GM15510 (cell line): ENCODE results near the gene SH2D3A.

Experiments used
- POLR2A ChIP-seq: IDR thresholded peaks from 3 replicates; pipeline ENCODE4 v1.6.1; 2011; ENCODE audit warnings: borderline replicate concordance; ENCODE audit not compliant: insufficient read length; ENCODE audit errors: extremely low read depth

SH2D3A gene

DNA sequence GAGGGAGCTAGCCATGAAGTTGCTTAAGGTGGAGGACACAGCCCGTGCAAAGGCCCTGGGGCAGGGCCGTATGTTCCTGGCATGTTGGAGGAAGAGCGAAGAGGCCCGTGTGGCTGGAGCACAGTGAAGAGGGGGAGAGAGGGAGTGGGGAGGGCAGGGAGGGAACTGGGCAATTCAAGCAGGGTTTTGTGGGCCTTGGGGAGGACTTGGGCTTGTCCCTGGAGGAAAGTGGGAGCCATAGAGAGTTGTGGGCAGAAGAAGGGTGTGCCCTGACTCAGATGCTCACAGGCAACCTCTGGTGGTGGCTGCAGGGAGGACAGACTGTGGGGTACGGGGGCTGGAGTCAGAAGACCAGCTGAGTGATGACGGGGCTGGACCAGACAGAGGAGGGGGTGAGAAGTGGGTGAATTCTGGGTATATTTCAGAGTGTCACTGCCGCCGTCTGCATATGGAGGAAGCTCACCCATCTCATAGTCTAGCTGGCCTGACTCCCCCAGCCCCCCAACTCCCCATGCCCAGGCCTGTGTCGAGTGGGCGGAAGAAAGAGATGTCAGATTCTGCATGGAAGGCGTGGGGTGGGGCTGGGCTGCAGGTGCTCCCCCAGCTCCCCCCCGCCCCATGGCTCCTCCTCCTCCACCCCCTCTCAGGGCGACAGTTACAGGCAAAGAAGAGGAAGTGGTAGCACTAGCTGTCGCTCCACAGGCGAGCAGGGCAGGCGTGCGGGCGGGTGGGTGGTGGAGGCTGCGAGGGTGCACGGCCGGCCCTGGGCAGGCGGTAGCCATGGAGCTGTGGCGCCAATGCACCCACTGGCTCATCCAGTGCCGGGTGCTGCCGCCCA, 5.0 kb upstream of the SH2D3A start, which contains the start of gene VAV1:
TSS of gene VAV1 (plus strand) at position 681 of the 838 bp plus-strand sequence. CDS start at position 781, 100 bp downstream.
- peak; percentile 91 for TF ChIP-seq POLR2A

DNA sequence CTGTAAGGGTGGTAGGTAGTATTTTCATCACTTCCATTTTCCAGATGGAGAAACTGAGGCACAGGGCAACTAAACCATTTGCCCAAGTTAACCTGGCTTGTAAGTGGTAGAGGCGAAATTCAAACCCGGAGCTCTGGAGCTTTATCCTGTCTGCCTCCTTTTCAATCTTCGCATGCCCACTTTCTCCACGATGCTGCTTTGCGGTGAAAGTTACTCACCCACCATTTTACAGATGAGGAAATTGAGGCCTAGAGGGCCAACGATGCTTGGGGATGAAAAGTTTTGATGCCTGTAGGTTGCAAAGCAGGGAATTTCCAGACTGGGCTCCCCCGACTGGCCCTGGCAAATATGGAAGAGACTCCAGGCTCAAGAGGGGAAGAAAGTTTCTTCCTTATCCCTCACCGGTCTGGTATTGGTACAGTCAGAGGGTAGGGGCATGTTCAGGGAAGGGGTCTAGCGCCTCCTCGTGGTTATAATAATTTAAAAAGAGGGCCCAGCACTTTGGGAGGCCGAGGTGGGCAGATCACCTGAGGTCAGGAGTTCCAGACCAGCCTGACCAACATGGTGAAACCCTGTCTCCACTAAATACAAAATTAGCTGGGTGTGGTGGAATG, 1.9 kb upstream of the SH2D3A start:
- no peak for TF ChIP-seq POLR2A

DNA sequence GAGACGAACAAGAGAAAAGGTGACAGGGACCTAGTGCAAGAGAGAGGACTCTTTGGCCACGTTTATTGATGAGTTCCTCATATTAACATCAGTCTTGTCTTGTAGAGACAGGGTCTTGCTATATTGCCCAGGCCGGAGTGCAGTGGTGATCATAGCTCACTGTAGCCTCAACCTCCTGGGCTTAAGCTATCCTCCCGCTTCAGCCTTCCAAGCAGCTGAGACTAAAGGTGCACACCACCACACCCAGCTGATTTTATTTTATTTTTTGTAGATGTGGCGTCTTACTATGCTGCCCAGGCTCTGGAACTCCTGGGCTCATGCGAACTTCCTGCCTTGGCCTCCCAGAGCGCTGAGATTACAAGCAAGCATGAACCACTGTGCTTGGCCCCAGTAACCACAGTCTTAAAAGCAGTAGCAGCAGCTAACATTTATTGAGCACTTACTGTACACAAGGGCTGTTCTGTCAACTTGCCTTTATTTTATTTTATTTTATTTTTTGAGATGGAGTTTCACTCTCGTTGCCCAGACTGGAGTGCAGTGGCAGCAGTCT, 1.1 kb upstream of the SH2D3A start:
- no peak for TF ChIP-seq POLR2A

DNA sequence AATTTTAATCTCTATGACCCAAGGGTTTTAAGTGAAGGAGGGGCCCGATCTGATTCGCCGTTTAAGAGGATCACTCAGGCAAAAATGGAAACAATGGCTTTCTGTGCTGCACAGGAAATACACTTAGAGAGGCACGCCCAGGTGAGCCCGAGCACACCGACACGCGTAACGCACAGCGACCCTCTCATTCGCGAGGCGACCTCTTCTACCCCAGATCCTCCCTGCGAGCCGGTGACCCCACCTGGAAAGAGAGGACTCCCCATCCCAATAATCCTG, 216 bp downstream of the SH2D3A start:
- TF ChIP-seq POLR2A, result no peak

DNA sequence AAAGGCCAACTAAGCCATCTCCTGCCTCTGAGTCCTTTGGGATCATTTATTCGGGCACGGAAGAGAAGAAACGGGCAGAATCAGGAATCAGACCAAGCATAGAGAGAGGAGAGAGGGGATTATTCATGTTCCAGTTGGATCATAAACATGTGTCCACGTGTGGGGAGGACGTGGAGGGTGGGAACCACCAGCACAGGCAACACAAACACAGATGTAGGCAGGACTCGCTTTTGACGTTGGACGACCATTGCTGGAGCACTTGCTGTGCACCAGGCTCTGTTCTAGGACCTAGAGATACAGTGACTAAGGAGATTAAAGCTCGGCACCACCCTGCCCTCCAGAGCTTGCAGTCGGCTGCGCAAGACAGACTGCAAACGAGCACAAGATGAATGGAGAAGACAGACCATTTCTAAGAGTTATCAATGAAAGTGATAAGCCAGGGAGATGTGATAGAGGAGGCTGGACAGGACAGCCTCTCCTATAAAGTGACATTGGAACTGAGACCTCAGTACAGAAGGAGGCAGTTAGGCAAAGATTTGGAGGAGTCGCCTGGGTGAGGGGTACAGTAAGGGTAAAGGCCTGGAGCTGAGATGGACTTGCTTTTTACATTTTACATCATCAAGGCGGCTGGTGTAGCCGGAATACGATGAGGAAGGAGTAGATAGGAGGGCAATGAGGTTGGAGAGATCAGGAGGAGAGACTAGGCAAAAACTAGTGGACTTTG, 716 bp downstream of the SH2D3A start:
- TF ChIP-seq POLR2A, result no peak

DNA sequence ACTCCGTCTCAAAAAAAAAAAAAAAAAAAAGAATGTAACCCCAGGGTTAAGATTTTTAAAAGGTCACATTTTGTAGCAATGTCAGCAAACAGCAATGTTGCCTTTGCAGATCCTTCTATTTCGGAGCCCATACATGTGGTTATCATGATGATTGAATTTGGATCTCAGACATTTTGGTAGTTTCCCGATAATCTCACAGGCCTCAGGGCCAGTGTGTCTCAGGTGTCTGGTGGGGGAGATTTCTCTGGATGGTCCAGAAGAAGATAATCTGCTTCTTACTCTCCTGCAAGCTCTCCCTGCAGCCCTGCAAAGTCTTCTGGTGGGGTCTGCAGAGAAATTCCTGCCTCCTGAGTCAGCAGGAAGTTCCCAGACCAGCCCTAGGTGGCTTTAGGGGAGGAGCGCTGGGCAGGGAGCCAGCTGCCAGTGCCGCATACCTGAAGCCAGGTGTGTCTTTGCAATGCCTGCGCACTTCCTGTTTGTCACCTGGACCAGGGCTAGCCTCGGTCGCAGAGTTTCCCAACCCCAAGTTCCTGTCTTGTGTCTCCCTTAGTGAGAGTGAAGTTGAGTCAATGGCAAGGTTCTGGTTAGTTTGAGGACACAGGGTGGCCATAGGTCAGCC, 1.4 kb downstream of the SH2D3A start:
- no peak for TF ChIP-seq POLR2A

DNA sequence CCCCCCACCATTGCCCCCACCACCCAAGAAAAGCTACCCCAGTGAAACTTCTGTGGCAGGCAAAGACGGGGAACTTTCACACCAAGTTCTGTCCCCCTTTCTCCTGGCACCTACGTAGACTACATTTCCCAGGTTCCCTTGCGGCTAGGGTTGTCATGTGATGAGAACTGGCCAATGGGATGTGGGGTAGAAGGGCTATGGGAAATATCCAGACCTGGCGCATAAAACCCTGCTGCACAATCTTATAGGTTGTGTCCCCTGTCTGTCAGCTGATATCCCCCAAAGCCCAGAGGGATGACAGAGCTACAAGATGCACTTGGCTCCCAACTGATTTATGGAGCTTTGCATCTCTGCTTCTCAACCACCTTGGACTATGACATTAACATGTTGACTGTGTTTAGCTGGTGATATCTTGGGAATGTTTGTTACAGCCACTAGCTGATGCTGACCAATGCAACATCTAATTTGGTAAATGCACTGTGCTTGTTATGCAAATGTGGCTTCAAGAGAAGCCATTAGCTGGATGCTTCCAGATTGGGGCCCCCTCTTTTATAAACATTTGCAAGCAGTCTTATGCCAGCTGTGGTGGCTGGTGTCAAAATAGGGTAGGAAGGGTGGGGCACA, 6.1 kb downstream of the SH2D3A start:
- no peak for TF ChIP-seq POLR2A

DNA sequence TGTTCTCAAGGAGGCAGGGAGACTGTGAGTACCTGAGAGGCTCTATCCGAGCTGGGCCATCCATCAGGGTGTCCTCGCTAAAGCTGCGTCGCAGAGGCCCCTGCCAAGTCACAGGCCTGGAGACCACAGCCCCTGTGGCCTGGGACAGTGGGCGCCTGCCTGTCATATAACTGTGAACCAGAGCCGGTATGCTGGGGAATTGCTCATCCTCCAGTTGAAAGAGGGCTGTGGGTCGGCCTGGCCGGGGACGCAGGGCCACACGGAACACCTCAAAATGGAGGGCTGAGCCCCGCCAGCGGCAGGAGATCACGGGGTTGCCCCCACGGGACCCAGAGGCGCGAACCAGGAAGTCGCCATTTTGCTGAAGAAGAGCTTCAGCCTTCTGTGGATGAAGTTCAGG, 6.6 kb downstream of the SH2D3A start:
- TF ChIP-seq POLR2A, result no peak

DNA sequence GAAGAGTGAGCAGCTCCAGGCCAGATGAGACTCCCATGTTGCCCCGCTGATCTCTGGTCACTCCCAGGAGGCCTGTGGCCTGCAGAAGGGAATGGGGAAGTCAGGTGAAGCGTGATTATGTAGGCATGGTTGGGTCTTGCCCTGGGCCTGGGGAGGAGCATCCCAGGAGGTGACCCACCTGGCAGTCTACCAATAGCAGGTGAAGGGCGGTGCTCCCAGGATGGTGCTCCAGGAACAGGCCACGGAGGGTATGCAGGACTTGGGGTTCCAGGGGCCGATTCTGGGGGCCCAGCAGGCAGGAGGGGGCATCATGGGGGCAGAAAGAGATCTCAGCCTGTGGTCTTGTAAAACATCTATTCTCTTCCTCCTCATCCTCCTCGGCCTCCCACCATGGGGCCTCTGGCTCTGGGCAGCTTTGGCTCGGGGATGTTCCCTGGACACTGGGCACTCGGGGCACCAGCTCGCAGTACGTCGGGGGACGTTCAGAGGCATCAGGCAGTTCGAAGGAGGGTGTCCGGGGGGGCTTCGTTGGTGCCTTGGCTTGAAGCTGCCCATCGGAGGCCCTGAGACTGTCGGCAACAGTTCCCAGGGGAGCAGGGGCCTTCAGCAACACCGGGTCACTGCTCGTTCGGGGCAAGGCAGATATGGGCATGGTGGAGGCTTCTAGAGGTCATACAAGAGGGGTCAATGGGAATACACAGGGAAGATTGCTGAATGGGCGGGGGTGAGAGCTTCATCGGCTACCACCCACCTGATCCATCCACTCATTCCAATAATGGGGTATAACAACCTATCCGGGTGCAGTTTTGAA, 12.4 kb downstream of the SH2D3A start:
- TF ChIP-seq POLR2A, result no peak

DNA sequence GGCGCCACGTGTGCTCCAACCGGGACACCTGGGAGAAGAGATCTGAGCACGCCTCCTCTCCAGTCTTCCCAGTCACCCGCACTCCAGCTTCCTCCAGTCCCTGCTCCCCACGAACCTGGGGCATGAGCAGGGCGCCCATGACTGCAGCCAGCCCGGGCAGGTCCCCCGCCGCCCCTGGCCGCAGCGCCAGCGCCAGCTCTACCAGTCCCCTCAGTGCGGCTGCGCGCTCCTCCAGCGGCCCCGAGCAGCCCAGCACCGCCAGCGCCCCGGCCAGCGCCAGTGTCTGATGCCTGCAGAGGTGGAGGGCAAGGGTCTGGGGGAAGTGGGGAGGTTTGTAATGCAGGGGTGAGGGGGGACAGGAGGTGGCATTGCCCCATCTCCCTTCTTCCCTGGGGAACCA, 13.1 kb downstream of the SH2D3A start:
- TF ChIP-seq POLR2A, result no peak

DNA sequence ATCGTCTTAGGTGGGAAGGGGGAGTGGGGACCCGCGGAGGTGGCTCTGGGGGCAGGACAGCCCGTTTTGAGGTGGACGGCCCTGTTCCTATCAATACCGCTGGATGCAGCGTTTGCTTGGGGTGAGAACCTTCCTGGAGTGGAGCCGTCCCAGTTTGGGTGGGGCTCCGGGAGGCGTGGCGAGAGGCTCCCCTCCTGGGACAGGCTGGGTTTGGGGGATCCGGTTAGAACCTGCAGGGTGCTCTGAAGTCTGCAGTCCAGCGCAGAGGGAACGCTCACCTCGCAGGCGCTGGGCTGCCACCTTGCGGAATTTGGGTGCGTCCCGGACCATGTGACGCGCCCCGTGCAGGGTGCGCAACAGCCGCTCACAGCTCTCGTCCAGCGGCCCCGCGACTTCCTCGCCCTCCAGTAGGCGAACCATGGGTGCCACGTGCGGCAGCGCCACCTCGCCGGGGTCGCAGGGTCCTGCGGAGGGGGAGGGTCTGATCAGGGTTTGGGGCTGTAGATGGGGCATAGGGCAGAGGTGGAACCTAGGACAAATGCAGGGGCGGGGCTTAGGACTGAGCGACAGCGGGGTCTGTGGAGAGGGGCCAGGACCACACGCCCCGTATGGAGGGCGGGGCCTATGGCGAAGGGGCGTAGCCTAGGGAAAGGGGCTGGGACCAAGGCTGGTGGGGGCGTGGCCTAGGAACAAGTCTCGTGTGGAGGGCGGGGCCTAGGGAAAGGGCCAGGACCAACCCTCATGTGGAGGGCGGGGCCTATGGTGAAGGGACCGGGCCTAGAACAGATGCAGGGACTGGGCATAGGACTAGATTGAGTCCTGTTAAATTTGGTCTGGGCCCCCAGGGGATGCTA, 13.8 kb downstream of the SH2D3A start:
- no peak for TF ChIP-seq POLR2A

DNA sequence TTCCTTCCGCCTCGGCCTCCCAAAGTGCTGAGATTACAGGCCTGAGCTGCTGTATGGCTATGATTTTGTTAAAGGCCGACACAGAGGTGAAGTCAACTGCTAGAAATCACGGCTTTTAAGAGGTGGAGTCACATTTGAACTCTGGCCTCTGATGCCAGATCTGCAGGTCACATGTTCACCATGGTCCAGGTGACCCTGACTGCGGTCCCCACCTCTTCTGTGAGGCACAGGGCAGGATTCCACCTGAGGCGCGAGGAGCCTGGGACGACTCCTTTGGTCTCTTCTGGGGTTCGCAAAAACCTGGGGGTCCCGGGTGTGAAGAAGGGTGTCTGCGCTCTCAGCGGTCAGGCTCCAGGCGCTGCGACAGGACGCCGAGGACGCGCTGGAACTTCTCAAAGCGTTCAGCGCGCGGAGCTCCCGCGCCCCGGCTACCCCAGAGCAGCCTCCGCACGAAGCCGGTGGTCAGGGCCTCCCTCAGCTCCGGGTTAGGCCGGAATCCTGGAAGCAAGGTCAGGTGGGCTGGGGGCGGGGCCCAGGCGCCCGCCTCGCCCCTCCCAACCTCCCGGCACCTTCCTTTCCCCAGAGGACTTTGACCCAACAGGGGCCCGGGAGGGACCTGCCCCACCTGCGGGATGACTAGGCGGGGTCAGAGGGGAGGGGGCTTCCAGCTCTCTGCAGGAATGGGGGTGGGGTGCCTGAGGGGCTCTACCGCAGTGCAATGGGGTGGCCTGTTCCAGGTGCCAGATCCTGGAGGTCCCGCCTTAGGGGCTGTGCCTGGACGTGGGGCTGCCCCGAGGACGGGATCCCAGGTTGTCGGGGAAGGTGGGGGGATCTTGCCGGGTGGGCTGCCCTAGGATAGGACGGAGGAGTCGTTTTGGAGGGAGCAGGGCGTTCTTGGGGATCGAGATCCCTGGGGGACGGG, 14.7 kb downstream of the SH2D3A start:
- no peak for TF ChIP-seq POLR2A
